Liver (tissue), 3 donors: ENCODE results near the gene ARL5B.

ENCODE experiments used
- CTCF ChIP-seq: fragments of 150-350 bp; IDR thresholded peaks from 2 replicates; pipeline ENCODE4 v1.5.1; 2017; ENCODE audit warnings: improper control_type of control experiment, low read depth, low read length; ENCODE audit not compliant: missing input control
- GABPA ChIP-seq, 2 donors: IDR thresholded peaks in 1 of 2; conservative IDR thresholded peaks in 1 of 2; 2 replicates each; pipeline ENCODE4 v1.6.1; 2016; ENCODE audit warnings: antibody characterized with exemption in 2 of 2, mild to moderate bottlenecking in 1 of 2, moderate library complexity in 1 of 2
- HNF4A ChIP-seq, 2 donors: conservative IDR thresholded peaks; 2 replicates each; pipeline ENCODE4 v1.6.1; 2016; ENCODE audit warnings: antibody characterized with exemption in 2 of 2, mild to moderate bottlenecking in 2 of 2
- JUND ChIP-seq, 2 donors: IDR thresholded peaks; 2 replicates each; pipeline ENCODE4 v1.6.1; 2016; ENCODE audit warnings: antibody characterized with exemption in 2 of 2
- MAX ChIP-seq: IDR thresholded peaks from 2 replicates; pipeline ENCODE4 v1.6.1; 2016; ENCODE audit warnings: antibody characterized with exemption
- RAD21 ChIP-seq, 2 donors: IDR thresholded peaks; 2 replicates each; pipeline ENCODE4 v1.6.1; 2016; ENCODE audit warnings: antibody characterized with exemption in 2 of 2, mild to moderate bottlenecking in 2 of 2
- REST ChIP-seq: IDR thresholded peaks from 2 replicates; pipeline ENCODE4 v1.6.1; 2016; ENCODE audit warnings: antibody characterized with exemption, mild to moderate bottlenecking
- RXRA ChIP-seq, 2 donors: IDR thresholded peaks; 2 replicates each; pipeline ENCODE4 v1.6.1; 2017 to 2018; ENCODE audit warnings: antibody characterized with exemption in 2 of 2, mild to moderate bottlenecking in 1 of 2
- TAF1 ChIP-seq: conservative IDR thresholded peaks from 2 replicates; pipeline ENCODE4 v1.6.1; 2016; ENCODE audit warnings: antibody characterized with exemption, mild to moderate bottlenecking
- YY1 ChIP-seq: IDR thresholded peaks from 2 replicates; pipeline ENCODE4 v1.6.1; 2016; ENCODE audit warnings: antibody characterized with exemption, mild to moderate bottlenecking
- ZBTB33 ChIP-seq: IDR thresholded peaks from 2 replicates; pipeline ENCODE4 v1.6.1; 2016; ENCODE audit warnings: antibody characterized with exemption
- donor health status: healthy.
- donor health status: healthy.

GRCh38 chr10:18656724-18657123 lies 2.5 kb upstream of the ARL5B start:
- no peak for TF ChIP-seq CTCF
- TF ChIP-seq YY1, result no peak
- TF ChIP-seq GABPA (IDR thresholded peaks at IDR 0.05 in 1 of 2, conservative IDR thresholded peaks at IDR 0.05 in 1 of 2), result no peak
- TF ChIP-seq MAX, result no peak
- no peak for TF ChIP-seq RXRA (IDR thresholded peaks at IDR 0.05)
- no peak for TF ChIP-seq ZBTB33
- no peak for TF ChIP-seq RAD21 (IDR thresholded peaks at IDR 0.05)
- TF ChIP-seq HNF4A (conservative IDR thresholded peaks at IDR 0.05), result no peak
- TF ChIP-seq TAF1, result no peak
- TF ChIP-seq REST, result no peak
- no peak for TF ChIP-seq JUND (IDR thresholded peaks at IDR 0.05)
